ENCODE results near the gene CENPC.

DNA sequence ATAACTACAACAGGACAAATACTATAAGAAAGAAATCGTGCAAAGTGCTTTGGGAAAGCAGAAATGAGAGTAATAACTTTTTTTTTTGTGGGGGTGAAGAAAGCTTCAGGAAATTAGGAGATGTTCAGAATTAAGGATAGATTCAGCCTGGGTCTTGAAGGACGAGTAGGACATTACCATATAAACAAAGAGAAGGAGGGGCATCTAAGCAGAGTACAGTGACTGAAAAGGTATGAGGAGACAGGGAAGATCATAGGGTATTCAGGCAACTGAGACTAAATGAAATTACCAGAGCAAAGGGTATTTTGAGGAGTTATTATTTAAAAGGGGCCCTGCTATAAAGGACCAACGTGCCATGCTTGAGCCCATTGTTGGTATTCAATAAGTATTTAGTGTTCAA is 10.1 kb upstream of the CENPC start:
- TF ChIP-seq, protein P1, sequence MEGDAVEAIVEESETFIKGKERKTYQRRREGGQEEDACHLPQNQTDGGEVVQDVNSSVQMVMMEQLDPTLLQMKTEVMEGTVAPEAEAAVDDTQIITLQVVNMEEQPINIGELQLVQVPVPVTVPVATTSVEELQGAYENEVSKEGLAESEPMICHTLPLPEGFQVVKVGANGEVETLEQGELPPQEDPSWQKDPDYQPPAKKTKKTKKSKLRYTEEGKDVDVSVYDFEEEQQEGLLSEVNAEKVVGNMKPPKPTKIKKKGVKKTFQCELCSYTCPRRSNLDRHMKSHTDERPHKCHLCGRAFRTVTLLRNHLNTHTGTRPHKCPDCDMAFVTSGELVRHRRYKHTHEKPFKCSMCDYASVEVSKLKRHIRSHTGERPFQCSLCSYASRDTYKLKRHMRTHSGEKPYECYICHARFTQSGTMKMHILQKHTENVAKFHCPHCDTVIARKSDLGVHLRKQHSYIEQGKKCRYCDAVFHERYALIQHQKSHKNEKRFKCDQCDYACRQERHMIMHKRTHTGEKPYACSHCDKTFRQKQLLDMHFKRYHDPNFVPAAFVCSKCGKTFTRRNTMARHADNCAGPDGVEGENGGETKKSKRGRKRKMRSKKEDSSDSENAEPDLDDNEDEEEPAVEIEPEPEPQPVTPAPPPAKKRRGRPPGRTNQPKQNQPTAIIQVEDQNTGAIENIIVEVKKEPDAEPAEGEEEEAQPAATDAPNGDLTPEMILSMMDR (IDR thresholded peaks at IDR 0.05): no peak
- TF ChIP-seq POLR2A (IDR thresholded peaks at IDR 0.05): no peak
